NCI-H1417 (cell line): Measurements from ENCODE around the gene STAC.

ENCODE experiments used
- DNase-seq, 3 experiments: peaks; one replicate each; lab custom pipeline; 2025; lab: John Stamatoyannopoulos, UW

The STAC gene

GRCh38 chr3:36380221-36381031 is at the start of gene STAC:
STAC (plus strand) TSS chr3:36380504; CDS start chr3:36380644, 140 bp downstream.
- DNase-seq = peak; percentile 7 to 64 (median 59)

GRCh38 chr3:36332139-36332538 is 48.2 kb upstream of the STAC start:
- no peak for DNase-seq

GRCh38 chr3:36362216-36362615 is 18.1 kb upstream of the STAC start:
- no peak for DNase-seq

GRCh38 chr3:36362973-36363372 is 17.3 kb upstream of the STAC start:
- peak in 1 of 3 experiments; percentile 2 for DNase-seq

- DNase-seq = peak in 2 of 3 experiments; percentile 14 to 20
These were observed 16.0 kb upstream of the STAC start for GRCh38 chr3:36364260-36364659.

- no peak for DNase-seq
These were observed 14.5 kb upstream of the STAC start for GRCh38 chr3:36365829-36366228.

GRCh38 chr3:36366308-36366707 is 14.0 kb upstream of the STAC start:
- DNase-seq = no peak

GRCh38 chr3:36367912-36368573 is 12.3 kb upstream of the STAC start:
- DNase-seq = no peak

- DNase-seq = no peak
These were observed 7.8 kb upstream of the STAC start for GRCh38 chr3:36372534-36372935.

GRCh38 chr3:36373084-36373483 is 7.2 kb upstream of the STAC start:
- DNase-seq = no peak

- DNase-seq = no peak
These were observed 6.6 kb upstream of the STAC start for GRCh38 chr3:36373666-36374065.

- no peak for DNase-seq
These were observed 458 bp upstream of the STAC start for GRCh38 chr3:36379872-36380220.

- no peak for DNase-seq
These were observed 1.1 kb downstream of the STAC start for GRCh38 chr3:36381311-36381956.

GRCh38 chr3:36393563-36393962 is 13.3 kb downstream of the STAC start:
- DNase-seq = no peak

GRCh38 chr3:36394176-36394575 is 13.9 kb downstream of the STAC start:
- no peak for DNase-seq

- no peak for DNase-seq
These were observed 17.5 kb downstream of the STAC start for GRCh38 chr3:36397841-36398240.

- DNase-seq = no peak
These were observed 19.6 kb downstream of the STAC start for GRCh38 chr3:36399933-36400332.

GRCh38 chr3:36401056-36401455 is 20.8 kb downstream of the STAC start:
- no peak for DNase-seq

GRCh38 chr3:36403661-36404060 is 23.4 kb downstream of the STAC start:
- DNase-seq = no peak

- DNase-seq = no peak
These were observed 24.9 kb downstream of the STAC start for GRCh38 chr3:36405190-36405589.

- no peak for DNase-seq
These were observed 27.8 kb downstream of the STAC start for GRCh38 chr3:36408146-36408545.

GRCh38 chr3:36409862-36410261 is 29.6 kb downstream of the STAC start:
- no peak for DNase-seq

- DNase-seq = no peak
These were observed 31.3 kb downstream of the STAC start for GRCh38 chr3:36411587-36411986.
